HG03139 (cell line): ENCODE measurements around the gene CAD.

ENCODE experiments used
- ATAC-seq: cut with Tn5 transposase; IDR thresholded peaks from one replicate; pipeline ENCODE4 v1.9.1; 2021; ENCODE audit not compliant: unreplicated experiment

Gene CAD

GRCh38 chr2:27222407-27222806 lies 5.2 kb downstream of the CAD start:
- ATAC-seq, result no peak

GRCh38 chr2:27223416-27223815 lies 6.2 kb downstream of the CAD start:
- ATAC-seq, result no peak

DNA sequence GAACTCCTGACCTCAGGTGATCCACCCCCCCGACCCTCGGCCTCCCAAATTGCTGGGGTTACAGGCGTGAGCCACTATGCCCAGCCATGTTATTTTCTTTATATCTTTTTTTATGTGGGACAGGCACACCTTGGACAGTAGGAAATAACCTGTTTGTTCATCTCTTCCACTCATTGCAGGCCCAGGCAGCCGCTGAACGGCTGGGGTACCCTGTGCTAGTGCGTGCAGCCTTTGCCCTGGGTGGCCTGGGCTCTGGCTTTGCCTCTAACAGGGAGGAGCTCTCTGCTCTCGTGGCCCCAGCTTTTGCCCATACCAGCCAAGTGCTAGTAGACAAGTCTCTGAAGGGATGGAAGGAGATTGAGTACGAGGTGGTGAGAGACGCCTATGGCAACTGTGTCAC lies 8.4 kb downstream of the CAD start:
- no peak for ATAC-seq

DNA sequence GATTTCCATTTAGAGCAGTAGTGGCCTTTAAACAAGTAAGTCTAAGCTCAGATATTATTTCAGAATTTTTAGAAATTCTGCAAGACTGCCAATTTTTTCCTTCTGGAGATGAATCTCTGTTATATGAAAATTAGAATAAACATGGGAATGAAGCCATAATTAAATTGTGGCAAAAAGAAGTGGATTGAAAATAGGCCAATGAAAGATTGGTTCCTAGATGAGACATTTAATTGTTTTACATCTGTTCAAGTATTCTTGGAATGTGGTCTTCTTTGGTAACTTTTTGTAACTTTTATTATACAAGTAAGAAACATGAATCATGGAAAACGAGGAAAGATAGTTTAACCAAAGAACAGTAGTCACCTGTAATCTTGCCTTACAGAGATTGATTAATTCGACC lies 10.3 kb downstream of the CAD start:
- ATAC-seq, result no peak

DNA sequence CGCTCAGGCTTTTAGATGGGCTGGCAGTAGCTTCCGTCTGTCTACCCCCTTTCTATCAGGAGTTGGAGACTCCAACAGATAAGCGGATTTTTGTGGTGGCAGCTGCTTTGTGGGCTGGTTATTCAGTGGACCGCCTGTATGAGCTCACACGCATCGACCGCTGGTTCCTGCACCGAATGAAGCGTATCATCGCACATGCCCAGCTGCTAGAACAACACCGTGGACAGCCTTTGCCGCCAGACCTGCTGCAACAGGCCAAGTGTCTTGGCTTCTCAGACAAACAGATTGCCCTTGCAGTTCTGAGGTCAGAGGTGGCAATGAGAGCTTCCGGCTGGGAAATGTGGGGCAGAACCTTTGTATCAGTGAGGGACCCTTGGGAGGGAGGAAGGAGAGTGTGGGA lies 14.8 kb downstream of the CAD start:
- no peak for ATAC-seq

- ATAC-seq, result no peak
Observed at GRCh38 chr2:27233341-27233740, 16.2 kb downstream of the CAD start.

- ATAC-seq, result no peak
Observed at GRCh38 chr2:27236136-27236535, 19.0 kb downstream of the CAD start.

DNA sequence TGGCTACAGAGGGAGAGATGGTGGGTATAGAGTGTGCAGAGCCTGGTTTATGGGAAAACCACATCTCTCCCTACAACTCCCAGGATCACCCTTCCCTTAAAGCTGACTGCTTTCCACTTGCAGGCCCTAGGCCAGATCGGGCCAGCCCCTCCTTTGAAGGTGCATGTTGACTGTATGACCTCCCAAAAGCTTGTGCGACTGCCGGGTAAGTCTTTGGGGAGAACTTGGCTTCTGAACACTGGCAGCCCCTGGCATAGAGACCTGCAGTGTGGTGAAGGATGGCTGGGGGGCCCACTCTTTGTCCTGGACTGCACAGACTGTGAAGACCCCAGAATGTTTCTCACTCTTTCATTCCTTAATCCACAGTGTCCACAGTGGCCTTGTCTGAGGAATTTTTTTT lies 19.5 kb downstream of the CAD start:
- no peak for ATAC-seq

- ATAC-seq, result no peak
Observed at GRCh38 chr2:27237341-27237945, 20.3 kb downstream of the CAD start.

DNA sequence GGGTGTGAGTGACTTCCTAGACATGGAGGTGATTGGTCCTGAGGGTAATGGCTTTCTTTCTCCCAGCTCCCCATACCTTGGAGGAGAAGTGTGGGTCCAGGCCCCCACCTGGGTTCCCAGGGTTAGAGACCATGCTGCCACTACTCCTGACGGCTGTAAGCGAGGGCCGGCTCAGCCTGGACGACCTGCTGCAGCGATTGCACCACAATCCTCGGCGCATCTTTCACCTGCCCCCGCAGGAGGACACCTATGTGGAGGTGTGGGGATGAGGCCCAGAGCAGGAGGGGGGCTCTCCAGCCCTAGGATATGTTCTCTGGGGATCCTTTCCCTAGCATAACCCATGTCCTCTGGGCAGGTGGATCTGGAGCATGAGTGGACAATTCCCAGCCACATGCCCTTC lies 21.8 kb downstream of the CAD start:
- no peak for ATAC-seq

- ATAC-seq, result no peak
Observed at GRCh38 chr2:27240406-27240805, 23.2 kb downstream of the CAD start.

DNA sequence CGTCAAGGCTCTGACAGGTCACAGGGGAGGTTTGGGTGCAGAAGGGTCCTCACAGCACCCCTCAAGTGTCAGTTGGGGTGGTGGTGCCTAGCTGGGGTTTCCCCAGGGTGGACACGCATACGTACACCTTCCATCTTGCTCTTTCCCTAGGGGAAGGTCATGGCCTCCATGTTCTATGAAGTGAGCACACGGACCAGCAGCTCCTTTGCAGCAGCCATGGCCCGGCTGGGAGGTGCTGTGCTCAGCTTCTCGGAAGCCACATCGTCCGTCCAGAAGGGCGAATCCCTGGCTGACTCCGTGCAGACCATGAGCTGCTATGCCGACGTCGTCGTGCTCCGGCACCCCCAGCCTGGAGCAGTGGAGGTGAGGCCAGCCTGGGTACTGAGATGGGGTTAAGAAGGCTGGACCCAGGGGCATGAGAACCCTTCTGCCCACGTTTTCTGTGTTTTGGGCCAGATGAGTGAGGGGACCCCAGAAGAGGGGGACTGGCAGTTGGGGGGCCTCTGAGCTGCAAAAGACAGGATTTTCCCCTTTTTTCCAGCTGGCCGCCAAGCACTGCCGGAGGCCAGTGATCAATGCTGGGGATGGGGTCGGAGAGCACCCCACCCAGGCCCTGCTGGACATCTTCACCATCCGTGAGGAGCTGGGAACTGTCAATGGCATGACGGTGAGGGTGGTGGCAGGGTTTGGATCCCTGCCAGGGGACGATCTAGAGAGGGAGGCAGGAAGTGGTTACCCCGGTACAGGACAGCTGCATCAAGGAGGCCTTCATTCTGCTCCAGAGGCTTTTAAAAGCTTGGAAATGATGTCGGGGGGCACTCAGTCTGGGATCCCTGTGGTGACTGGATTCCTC lies 24.8 kb downstream of the CAD start:
- ATAC-seq, result no peak

GRCh38 chr2:27242614-27242951 lies 25.4 kb downstream of the CAD start:
- ATAC-seq, result no peak

- ATAC-seq, result no peak
Observed at GRCh38 chr2:27243391-27244130, 26.4 kb downstream of the CAD start.

DNA sequence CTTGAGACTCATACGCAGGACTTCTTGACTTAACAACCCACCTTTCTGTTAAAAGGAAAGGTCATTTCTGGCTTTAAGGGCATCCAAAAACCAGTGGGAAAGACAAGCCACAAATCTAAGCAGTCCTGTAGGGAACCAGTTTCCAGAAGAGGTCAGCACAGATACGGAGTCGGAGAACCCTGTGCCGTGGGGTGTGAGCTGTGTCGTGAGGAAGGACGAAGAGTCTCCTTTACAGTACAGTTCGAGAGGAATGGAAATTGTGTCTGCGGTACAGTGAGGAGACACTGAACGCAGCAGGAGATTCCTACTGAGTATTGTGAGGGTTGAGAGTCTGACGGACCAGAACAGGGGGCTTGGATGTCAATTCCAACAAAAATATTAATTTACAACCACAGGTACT lies 27.9 kb downstream of the CAD start:
- no peak for ATAC-seq

GRCh38 chr2:27245626-27246025 lies 28.5 kb downstream of the CAD start:
- ATAC-seq, result no peak

DNA sequence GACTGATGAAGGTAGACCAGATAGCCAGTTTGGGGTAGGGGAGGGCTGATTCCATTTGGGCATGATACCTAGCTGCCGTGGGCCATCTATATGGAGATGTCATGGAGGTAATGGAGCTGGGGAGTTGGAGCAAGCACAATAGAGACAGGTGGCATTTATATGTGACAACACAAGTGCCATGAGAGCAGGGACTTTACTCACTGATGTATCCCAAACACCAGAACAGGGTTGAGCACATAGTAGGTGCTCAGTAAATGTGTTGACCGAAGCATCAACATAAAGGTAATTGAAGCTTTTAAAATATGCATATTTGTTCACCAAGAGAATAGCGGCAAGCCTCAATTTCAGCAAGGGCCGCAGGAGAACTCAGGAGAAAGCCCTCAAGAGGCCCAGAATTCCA lies 30.7 kb downstream of the CAD start:
- no peak for ATAC-seq

DNA sequence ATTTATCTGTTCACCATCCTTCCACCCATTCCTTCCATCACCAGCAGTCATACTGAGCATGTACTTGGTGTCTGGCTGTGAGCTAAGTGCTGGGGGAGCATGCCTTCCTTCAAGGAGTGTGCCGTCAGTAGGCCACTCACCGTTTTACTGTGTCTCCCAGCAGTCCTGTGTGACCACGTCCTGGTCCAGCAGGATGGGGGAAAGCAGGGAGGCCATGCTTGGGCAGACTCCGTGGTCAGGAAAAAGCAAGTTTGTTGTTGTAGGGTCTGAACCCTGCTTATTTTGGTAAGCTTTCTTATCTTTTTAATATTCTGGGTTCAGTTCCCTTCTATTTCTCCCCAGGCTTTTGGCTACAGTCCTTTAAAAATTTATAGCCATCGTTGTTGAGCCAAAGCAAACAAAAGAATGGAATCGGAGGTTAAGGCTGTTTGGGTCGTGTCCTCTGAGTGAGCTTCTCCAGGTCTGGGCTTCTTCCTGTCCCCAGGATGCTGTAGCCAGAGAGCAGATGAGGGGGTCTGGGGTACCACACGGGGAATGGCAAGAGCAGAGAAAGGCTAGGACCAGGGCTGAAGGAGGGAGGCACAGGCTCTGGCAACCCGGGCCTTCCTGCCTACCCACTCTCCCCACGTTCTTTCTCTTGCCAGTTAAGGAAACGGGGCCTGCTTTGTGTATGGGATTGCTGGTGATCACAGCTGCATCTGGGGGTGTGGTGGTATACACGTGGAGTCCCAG lies 32.2 kb downstream of the CAD start:
- no peak for ATAC-seq

- no peak for ATAC-seq
Observed at GRCh38 chr2:27249891-27250651, 32.9 kb downstream of the CAD start.

DNA sequence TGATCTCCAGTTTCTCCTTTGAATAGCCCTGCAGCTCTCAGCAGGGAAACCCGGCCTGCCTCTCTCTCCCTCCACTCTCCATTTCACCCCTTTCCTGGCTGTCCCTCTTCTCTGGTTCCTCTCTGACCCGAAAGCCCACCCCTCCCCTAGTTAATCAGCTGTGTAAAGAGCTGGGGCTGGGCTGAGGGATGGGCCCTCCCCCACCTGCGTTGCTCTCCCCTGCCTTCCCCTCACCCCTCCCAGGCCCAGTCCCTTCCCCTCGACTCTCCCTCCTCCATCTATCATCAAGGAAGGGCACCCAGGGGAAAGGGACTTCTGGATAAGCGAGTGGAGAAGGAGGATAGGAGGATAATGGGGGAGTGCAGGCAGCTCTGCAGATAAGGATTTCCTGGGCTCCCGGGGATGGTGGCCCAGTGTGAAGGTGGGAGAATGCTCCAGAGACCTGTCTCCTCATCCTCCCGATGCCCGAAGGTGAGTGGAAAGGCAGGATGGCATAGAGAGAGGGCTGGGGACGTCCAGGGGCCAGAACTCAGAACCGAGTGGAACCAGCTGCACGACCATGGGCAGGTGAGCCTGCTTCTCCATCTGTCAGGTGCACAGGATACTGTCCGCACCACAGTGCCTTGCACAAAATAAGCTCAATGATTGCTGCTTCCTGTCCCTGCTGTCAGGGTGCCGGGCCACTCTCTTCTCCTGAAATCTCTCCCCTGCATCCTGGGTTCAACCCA lies 33.6 kb downstream of the CAD start:
- ATAC-seq, result no peak
